KMS-11 (cell line): ENCODE measurements around the gene RHOBTB3.

ENCODE experiments used
- H2AFZ ChIP-seq: fragments of 200-600 bp; sonication (generic); 2 replicates; pipeline ENCODE4 v1.6.1; 2016; ENCODE audit warnings: antibody characterized with exemption, mixed run types, low read depth
- H3K27ac ChIP-seq: fragments of 200-600 bp; sonication (generic); 2 replicates; pipeline ENCODE4 v1.6.1; 2016; ENCODE audit warnings: mild to moderate bottlenecking, mixed run types
- H3K27me3 ChIP-seq: fragments of 200-600 bp; sonication (generic); 2 replicates; pipeline ENCODE4 v1.6.1; 2017; ENCODE audit warnings: mild to moderate bottlenecking, low read depth, mixed run types, moderate library complexity; ENCODE audit not compliant: insufficient read depth
- H3K36me3 ChIP-seq: fragments of 200-600 bp; sonication (generic); 2 replicates; pipeline ENCODE4 v1.6.1; 2017; ENCODE audit warnings: mild to moderate bottlenecking, mixed run types; ENCODE audit not compliant: insufficient read depth
- H3K4me1 ChIP-seq: fragments of 200-600 bp; sonication (generic); 2 replicates; pipeline ENCODE4 v1.6.1; 2016; ENCODE audit warnings: mild to moderate bottlenecking, low read depth, mixed run types; ENCODE audit not compliant: poor library complexity, severe bottlenecking
- H3K4me2 ChIP-seq: fragments of 200-600 bp; sonication (generic); 2 replicates; pipeline ENCODE4 v1.7.0; 2016; ENCODE audit warnings: mild to moderate bottlenecking, mixed run types
- H3K4me3 ChIP-seq: fragments of 200-600 bp; sonication (generic); IDR thresholded peaks from 2 replicates; pipeline ENCODE4 v1.6.1; 2017; ENCODE audit warnings: low read depth, low read length, mixed read lengths; ENCODE audit not compliant: insufficient read depth
- H3K79me2 ChIP-seq: fragments of 200-600 bp; sonication (generic); 2 replicates; pipeline ENCODE4 v1.6.1; 2016; ENCODE audit warnings: low read depth, mixed run types; ENCODE audit not compliant: insufficient read depth
- H3K9ac ChIP-seq: fragments of 200-600 bp; sonication (generic); 2 replicates; pipeline ENCODE4 v1.6.1; 2016; ENCODE audit warnings: mild to moderate bottlenecking, mixed run types
- H4K20me1 ChIP-seq: fragments of 200-600 bp; sonication (generic); 2 replicates; pipeline ENCODE4 v1.6.1; 2016; ENCODE audit warnings: mild to moderate bottlenecking, mixed run types; ENCODE audit not compliant: insufficient read depth
- CTCF ChIP-seq: fragments of 200-600 bp; sonication (generic); conservative IDR thresholded peaks from 2 replicates; pipeline ENCODE4 v1.6.1; 2017; ENCODE audit warnings: low read depth, mild to moderate bottlenecking, antibody characterized with exemption, low read length, moderate library complexity, mixed read lengths

Gene RHOBTB3

GRCh38 chr5:95817430-95817829, 86.3 kb downstream of the RHOBTB3 start:
- no peak overlapping the region for H3K9ac ChIP-seq
- no peak overlapping the region for H3K4me3 ChIP-seq
- H4K20me1 ChIP-seq: no peaks in the 10 kb centered on the region
- peaks cover 11% of the 10 kb centered on the region; the same call in 1 of the 2 replicates for H3K79me2 ChIP-seq
- no peaks in the 10 kb centered on the region for H3K36me3 ChIP-seq
- no peak for TF ChIP-seq CTCF
- no peak overlapping the region for H3K27ac ChIP-seq
- no peak overlapping the region for H2AFZ ChIP-seq
- no peak overlapping the region for H3K4me2 ChIP-seq
- H3K27me3 ChIP-seq: no peaks in the 10 kb centered on the region
- H3K4me1 ChIP-seq: peaks cover 20% of the 10 kb centered on the region

- peaks cover 25% of the 10 kb centered on the region for H3K4me1 ChIP-seq
- no peak overlapping the region for H3K27ac ChIP-seq
- TF ChIP-seq CTCF: no peak
- H3K9ac ChIP-seq: no peak overlapping the region
- H3K4me2 ChIP-seq: no peak overlapping the region
- no peaks in the 10 kb centered on the region for H3K36me3 ChIP-seq
- H3K27me3 ChIP-seq: no peaks in the 10 kb centered on the region
- H4K20me1 ChIP-seq: no peaks in the 10 kb centered on the region
- H3K79me2 ChIP-seq: peaks cover 11% of the 10 kb centered on the region; the same call in 1 of the 2 replicates
- no peak overlapping the region for H2AFZ ChIP-seq
- H3K4me3 ChIP-seq: no peak overlapping the region
Observed at GRCh38 chr5:95818181-95819147, 87.3 kb downstream of the RHOBTB3 start.

- Histone ChIP-seq H3K27ac (peak overlapping the region; percentile 89; the same call in 1 of the 2 replicates), H3K36me3 (no peaks in the 10 kb centered on the region), H3K4me1 (peaks cover 41% of the 10 kb centered on the region), H2AFZ (peak overlapping the region; percentile 88; the same call in 1 of the 2 replicates), H4K20me1 (no peaks in the 10 kb centered on the region), H3K4me3 (no peak overlapping the region), H3K4me2 (peak overlapping the region; percentile 92), H3K27me3 (no peaks in the 10 kb centered on the region), H3K9ac (peak overlapping the region; percentile 68; the same call in 1 of the 2 replicates), H3K79me2 (peaks cover 11% of the 10 kb centered on the region; the same call in 1 of the 2 replicates)
- TF ChIP-seq CTCF: no peak
Observed at GRCh38 chr5:95821110-95822021, 90.2 kb downstream of the RHOBTB3 start.

- Histone ChIP-seq H2AFZ (peak overlapping the region; percentile 88), H3K4me2 (peak overlapping the region; percentile 92), H4K20me1 (no peaks in the 10 kb centered on the region), H3K9ac (peak overlapping the region; percentile 68; the same call in 1 of the 2 replicates), H3K4me1 (peaks cover 41% of the 10 kb centered on the region), H3K27ac (peak overlapping the region; percentile 89), H3K27me3 (no peaks in the 10 kb centered on the region), H3K36me3 (no peaks in the 10 kb centered on the region), H3K79me2 (peaks cover 11% of the 10 kb centered on the region; the same call in 1 of the 2 replicates), H3K4me3 (no peak overlapping the region)
- TF ChIP-seq CTCF: no peak
Observed at GRCh38 chr5:95822043-95822541, 91.0 kb downstream of the RHOBTB3 start.
